ENCODE measurements around the gene DGKD.
A peak's percentile ranks its signal among the peaks of the same experiment; 100 is the strongest.

DGKD gene

GRCh38 chr2:233441161-233442027 is 87.1 kb downstream of the DGKD start:
- TF ChIP-seq POU6F1 (CRISPR knock-in tag; IDR thresholded peaks at IDR 0.05; ENCODE audit: borderline replicate concordance, low read depth) (no peak), ESRRG (CRISPR knock-in tag; IDR thresholded peaks at IDR 0.05) (no peak), ZNF70 (CRISPR knock-in tag; IDR thresholded peaks at IDR 0.05) (no peak), CSDC2 (CRISPR knock-in tag; IDR thresholded peaks at IDR 0.05) (no peak), ISL1 (CRISPR knock-in tag; IDR thresholded peaks at IDR 0.05) (no peak), ZNF565 (CRISPR knock-in tag; conservative IDR thresholded peaks at IDR 0.05; ENCODE audit: low read depth) (no peak), ZNF8 (CRISPR knock-in tag; IDR thresholded peaks at IDR 0.05) (no peak), RARB (CRISPR knock-in tag; IDR thresholded peaks at IDR 0.05) (no peak), BACH2 (CRISPR knock-in tag; IDR thresholded peaks at IDR 0.05; ENCODE audit: borderline replicate concordance) (no peak), TCF4 (CRISPR knock-in tag; IDR thresholded peaks at IDR 0.05; ENCODE audit: borderline replicate concordance) (no peak), TOX (CRISPR knock-in tag; IDR thresholded peaks at IDR 0.05; ENCODE audit: borderline replicate concordance) (no peak), CSRNP3 (CRISPR knock-in tag; IDR thresholded peaks at IDR 0.05) (no peak), TSHZ2 (CRISPR knock-in tag; IDR thresholded peaks at IDR 0.05) (no peak), GLIS3 (CRISPR knock-in tag; IDR thresholded peaks at IDR 0.05) (no peak)
- no peak for ATAC-seq

GRCh38 chr2:233442028-233442310 is 87.7 kb downstream of the DGKD start:
- TF ChIP-seq CREB5 (CRISPR knock-in tag; IDR thresholded peaks at IDR 0.05; ENCODE audit: low read depth) (no peak), ZFP3 (CRISPR knock-in tag; IDR thresholded peaks at IDR 0.05) (no peak), ZC3H10 (CRISPR knock-in tag; IDR thresholded peaks at IDR 0.05) (no peak), ZNF70 (CRISPR knock-in tag; IDR thresholded peaks at IDR 0.05) (no peak)

GRCh38 chr2:233443511-233444183 is 89.4 kb downstream of the DGKD start:
- ATAC-seq, result peak; percentile 88

More at GRCh38 chr2:233442028-233442310, 87.7 kb downstream of the DGKD start:
- no peak for ATAC-seq

GRCh38 chr2:233444501-233444900 is 90.2 kb downstream of the DGKD start:
- TF ChIP-seq ZNF8 (CRISPR knock-in tag; IDR thresholded peaks at IDR 0.05) (no peak), SNAI2 (CRISPR knock-in tag; IDR thresholded peaks at IDR 0.05) (no peak), TOX (CRISPR knock-in tag; IDR thresholded peaks at IDR 0.05; ENCODE audit: borderline replicate concordance) (no peak)
- no peak for ATAC-seq

More at GRCh38 chr2:233443511-233444183, 89.4 kb downstream of the DGKD start:
- TF ChIP-seq PPARA (CRISPR knock-in tag; IDR thresholded peaks at IDR 0.05; ENCODE audit: borderline replicate concordance), result no peak

Data from SK-N-SH treated with all-trans-retinoic acid at 6 μM for 48 hours (cell line).